GM12891 (cell line): ENCODE results near the gene NFATC2.

Source experiments
- PAX5 ChIP-seq: IDR thresholded peaks from 2 replicates; pipeline ENCODE4 v1.6.1; 2011; ENCODE audit warnings: low read length, moderate library complexity, mild to moderate bottlenecking; ENCODE audit not compliant: insufficient read depth, severe bottlenecking
- POLR2A ChIP-seq: IDR thresholded peaks from 2 replicates; pipeline ENCODE4 v1.6.1; 2011; ENCODE audit warnings: low read depth, low read length, control low read depth
- POLR2AphosphoS5 ChIP-seq: IDR thresholded peaks from 2 replicates; pipeline ENCODE4 v1.6.1; 2011; ENCODE audit warnings: low read depth, low read length, control low read depth
- SPI1 ChIP-seq: IDR thresholded peaks from 2 replicates; pipeline ENCODE4 v1.6.1; 2011; ENCODE audit warnings: low read depth, low read length, control low read depth

- TF ChIP-seq POLR2A (no peak), POLR2AphosphoS5 (no peak), PAX5 (no peak), SPI1 (no peak)
Observed at GRCh38 chr20:51382111-51382985, 160.2 kb downstream of the NFATC2 start.
